A549 (cell line): Measurements from ENCODE around the gene ATRX. TPM values are rescaled to one million over a fixed set of nuclear protein-coding genes. Genes with fewer than 3 reads are reported as not detected.

Experiments
- ATAC-seq, 2 experiments: fragments of 200-7000 bp in 1 of 2; fragments of >200 bp in 1 of 2; cut with Nextera tagmentation in 1 of 2; cut with Tn5 transposase in 1 of 2; 3 replicates each; pipeline versions ENCODE4 v1.8.0 to v1.9.1; 2018 to 2020; ENCODE audit warnings: mild to moderate bottlenecking in 1 of 2, moderate library complexity in 1 of 2
- CTCF ChIA-PET: fragments of 300-600 bp; sonication (Branson Sonifier 250); formaldehyde crosslinking; extraction: SDS; loops from one replicate; lab custom pipeline; 2021; ENCODE audit warnings: antibody characterized with exemption, inconsistent platforms; lab: Yijun Ruan, JAX
- POLR2A ChIA-PET: fragments of 350-600 bp; formaldehyde crosslinking; extraction: SDS; loops from one replicate; lab custom pipeline; 2021; ENCODE audit warnings: antibody characterized with exemption, inconsistent platforms; lab: Yijun Ruan, JAX
- DNase-seq, 2 experiments: peaks; one replicate each; pipeline versions ENCODE4 v3.0.0 to v3.0.0-alpha.2; 2011 to 2016; ENCODE audit warnings: low read depth in 1 of 2, low spot score in 1 of 2
- FAIRE-seq: peaks from 2 replicates; lab custom pipeline; 2011; peaks lifted over from hg19 to GRCh38; lab: Jason Lieb, UNC
- H3K27ac ChIP-seq, 2 experiments: fragments of >200 bp; sonication (Bioruptor Twin); formaldehyde crosslinking; 3 replicates each; pipeline ENCODE4 v1.5.1; 2016 to 2017
- H3K4me1 ChIP-seq: fragments of >200 bp; sonication (Bioruptor Twin); formaldehyde crosslinking; 3 replicates; pipeline ENCODE4 v1.6.1; 2016
- H3K4me2 ChIP-seq: fragments of >200 bp; sonication (Bioruptor Twin); formaldehyde crosslinking; 3 replicates; pipeline ENCODE4 v1.6.1; 2016
- H3K4me3 ChIP-seq: fragments of >200 bp; sonication (Bioruptor Twin); formaldehyde crosslinking; 3 replicates; pipeline ENCODE4 v1.5.1; 2016
- H3K9me3 ChIP-seq: fragments of >200 bp; sonication (Bioruptor Twin); formaldehyde crosslinking; 3 replicates; pipeline ENCODE4 v1.6.1; 2016
- BHLHE40 ChIP-seq: IDR thresholded peaks from 2 replicates; pipeline ENCODE4 v1.6.1; 2012; ENCODE audit warnings: low read depth, low read length, inconsistent platforms
- CBX8 ChIP-seq: fragments of 200-600 bp; sonication (generic); IDR thresholded peaks from 2 replicates; pipeline ENCODE4 v1.6.1; 2016
- CHD2 ChIP-seq: fragments of 150-350 bp; IDR thresholded peaks from 2 replicates; pipeline ENCODE4 v1.6.1; 2014; ENCODE audit warnings: low read length; ENCODE audit not compliant: partially characterized antibody
- CHD4 ChIP-seq: fragments of 200-600 bp; sonication (generic); IDR thresholded peaks from 2 replicates; pipeline ENCODE4 v1.6.1; 2016; ENCODE audit warnings: antibody characterized with exemption, mild to moderate bottlenecking, borderline replicate concordance
- FOSB ChIP-seq: fragments of 250-450 bp; sonication (Bioruptor Pico); IDR thresholded peaks from 2 replicates; pipeline ENCODE4 v1.5.0; 2020; ENCODE audit warnings: mild to moderate bottlenecking, moderate library complexity
- HEYL ChIP-seq: fragments of 250-450 bp; sonication (Bioruptor Pico); IDR thresholded peaks from 2 replicates; pipeline ENCODE4 v1.8.0; 2021; ENCODE audit warnings: mild to moderate bottlenecking, moderate library complexity
- HOXA7 ChIP-seq: fragments of 250-450 bp; sonication (Bioruptor Pico); IDR thresholded peaks from 2 replicates; pipeline ENCODE4 v1.5.0; 2020; ENCODE audit warnings: mild to moderate bottlenecking, moderate library complexity
- KDM5A ChIP-seq: fragments of 200-600 bp; sonication (generic); IDR thresholded peaks from 2 replicates; pipeline ENCODE4 v1.6.1; 2016; ENCODE audit warnings: antibody characterized with exemption, mild to moderate bottlenecking
- MAFK ChIP-seq: fragments of 450-650 bp; IDR thresholded peaks from 2 replicates; pipeline ENCODE4 v1.6.1; 2014; ENCODE audit not compliant: partially characterized antibody
- MAZ ChIP-seq: fragments of 150-350 bp; IDR thresholded peaks from 2 replicates; pipeline ENCODE4 v1.6.1; 2014; ENCODE audit warnings: antibody characterized with exemption, low read depth, low read length, borderline replicate concordance
- POLR2A ChIP-seq: IDR thresholded peaks from 2 replicates; pipeline ENCODE4 v1.6.1; 2012; ENCODE audit warnings: mild to moderate bottlenecking, low read length
- RARB ChIP-seq: fragments of 250-450 bp; sonication (Bioruptor Pico); IDR thresholded peaks from 2 replicates; pipeline ENCODE4 v1.8.0; 2021; ENCODE audit warnings: mild to moderate bottlenecking, moderate library complexity
- RFX5 ChIP-seq: fragments of 450-650 bp; IDR thresholded peaks from 2 replicates; pipeline ENCODE4 v1.7.1; 2014; ENCODE audit warnings: antibody characterized with exemption, mild to moderate bottlenecking, moderate library complexity
- SREBF2 ChIP-seq: fragments of 450-650 bp; IDR thresholded peaks from 2 replicates; pipeline ENCODE4 v1.6.1; 2014; ENCODE audit warnings: mild to moderate bottlenecking, moderate library complexity
- ZSCAN20 ChIP-seq: fragments of 250-450 bp; sonication (Bioruptor Pico); IDR thresholded peaks from 2 replicates; pipeline ENCODE4 v1.8.0; 2022; ENCODE audit warnings: mild to moderate bottlenecking, moderate library complexity
- WGBS: methylation state at CpG from one replicate; pipeline ENCODE4 v1.1.6; 2017; ENCODE audit errors: missing lambda C conversion rate; 5-methylcytosine and 5-hydroxymethylcytosine counted together
- polyA plus RNA-seq, 4 experiments: library from polyadenylated mRNA; depleted of rRNA in 3 of 4; stranded (reverse); fragments of >200 nt; fragmentation: RNase III in 1 of 4; extraction: RNeasy Plus Mini Kit Qiagen cat#74134 plus additional on column Dnase treatment in 1 of 4; gene quantifications; 2 replicates in 3 of 4; 3 replicates in 1 of 4; pipeline ENCODE4 v1.2.3, GENCODE V29; 2011 to 2017
- small RNA-seq, 6 experiments: library from RNA; depleted of rRNA; stranded (forward); fragments of <200 nt; gene quantifications; one replicate each; pipeline ENCODE3, GENCODE V24; 2012
- TF ChIP-seq, protein P1 (sequence below): fragments of 450-650 bp; IDR thresholded peaks from 2 replicates; pipeline ENCODE4 v1.6.1; 2014; ENCODE audit warnings: antibody characterized with exemption
- TF ChIP-seq, protein P2 (sequence below): fragments of 200-600 bp; sonication (generic); IDR thresholded peaks from 2 replicates; pipeline ENCODE4 v1.6.1; 2016; ENCODE audit warnings: antibody characterized with exemption, mild to moderate bottlenecking, moderate library complexity
- TF ChIP-seq, protein P3 (sequence below): fragments of 250-450 bp; sonication (Bioruptor Pico); IDR thresholded peaks from 2 replicates; pipeline ENCODE4 v1.5.0; 2020; ENCODE audit warnings: low read depth, mild to moderate bottlenecking, moderate library complexity

ATRX gene
- polyA plus RNA-seq, 2 of the 4 experiments (the other 2 are of a cell fraction), result 34.7 to 97.1 TPM

DNA sequence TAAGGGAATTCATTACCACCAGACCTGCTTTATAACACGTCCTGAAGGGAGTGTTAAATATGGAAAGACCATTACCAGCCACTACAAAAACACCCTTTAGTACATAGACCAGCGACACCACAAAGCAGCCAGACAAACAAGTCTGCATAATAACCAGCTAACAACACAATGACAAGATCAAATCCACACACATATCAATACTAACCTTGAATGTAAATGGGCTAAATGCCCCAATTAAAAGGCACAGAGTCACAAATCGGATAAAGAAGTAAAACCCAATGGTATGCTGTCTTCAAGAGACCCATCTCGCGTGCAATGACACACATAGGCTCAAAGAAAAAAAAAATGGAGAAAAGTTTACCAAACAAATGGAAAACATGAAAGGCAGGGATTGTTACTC lies 302.0 kb downstream of the ATRX start:
- POLR2A ChIA-PET, result no interaction called here
- Histone ChIP-seq H3K4me1 (no peaks in the 10 kb centered on the region), H3K4me2 (no peak overlapping the region), H3K9me3 (no peaks in the 10 kb centered on the region), H3K4me3 (no peak overlapping the region), H3K27ac (no peak overlapping the region)
- 36% methylated on average over 5 of the region's 5 CpGs for WGBS
- TF ChIP-seq MAFK (no peak), FOSB (CRISPR knock-in tag) (no peak), CHD2 (no peak), MAZ (no peak)
- TF ChIP-seq, protein P1, sequence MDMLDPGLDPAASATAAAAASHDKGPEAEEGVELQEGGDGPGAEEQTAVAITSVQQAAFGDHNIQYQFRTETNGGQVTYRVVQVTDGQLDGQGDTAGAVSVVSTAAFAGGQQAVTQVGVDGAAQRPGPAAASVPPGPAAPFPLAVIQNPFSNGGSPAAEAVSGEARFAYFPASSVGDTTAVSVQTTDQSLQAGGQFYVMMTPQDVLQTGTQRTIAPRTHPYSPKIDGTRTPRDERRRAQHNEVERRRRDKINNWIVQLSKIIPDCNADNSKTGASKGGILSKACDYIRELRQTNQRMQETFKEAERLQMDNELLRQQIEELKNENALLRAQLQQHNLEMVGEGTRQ, result no peak
- TF ChIP-seq, protein P2, sequence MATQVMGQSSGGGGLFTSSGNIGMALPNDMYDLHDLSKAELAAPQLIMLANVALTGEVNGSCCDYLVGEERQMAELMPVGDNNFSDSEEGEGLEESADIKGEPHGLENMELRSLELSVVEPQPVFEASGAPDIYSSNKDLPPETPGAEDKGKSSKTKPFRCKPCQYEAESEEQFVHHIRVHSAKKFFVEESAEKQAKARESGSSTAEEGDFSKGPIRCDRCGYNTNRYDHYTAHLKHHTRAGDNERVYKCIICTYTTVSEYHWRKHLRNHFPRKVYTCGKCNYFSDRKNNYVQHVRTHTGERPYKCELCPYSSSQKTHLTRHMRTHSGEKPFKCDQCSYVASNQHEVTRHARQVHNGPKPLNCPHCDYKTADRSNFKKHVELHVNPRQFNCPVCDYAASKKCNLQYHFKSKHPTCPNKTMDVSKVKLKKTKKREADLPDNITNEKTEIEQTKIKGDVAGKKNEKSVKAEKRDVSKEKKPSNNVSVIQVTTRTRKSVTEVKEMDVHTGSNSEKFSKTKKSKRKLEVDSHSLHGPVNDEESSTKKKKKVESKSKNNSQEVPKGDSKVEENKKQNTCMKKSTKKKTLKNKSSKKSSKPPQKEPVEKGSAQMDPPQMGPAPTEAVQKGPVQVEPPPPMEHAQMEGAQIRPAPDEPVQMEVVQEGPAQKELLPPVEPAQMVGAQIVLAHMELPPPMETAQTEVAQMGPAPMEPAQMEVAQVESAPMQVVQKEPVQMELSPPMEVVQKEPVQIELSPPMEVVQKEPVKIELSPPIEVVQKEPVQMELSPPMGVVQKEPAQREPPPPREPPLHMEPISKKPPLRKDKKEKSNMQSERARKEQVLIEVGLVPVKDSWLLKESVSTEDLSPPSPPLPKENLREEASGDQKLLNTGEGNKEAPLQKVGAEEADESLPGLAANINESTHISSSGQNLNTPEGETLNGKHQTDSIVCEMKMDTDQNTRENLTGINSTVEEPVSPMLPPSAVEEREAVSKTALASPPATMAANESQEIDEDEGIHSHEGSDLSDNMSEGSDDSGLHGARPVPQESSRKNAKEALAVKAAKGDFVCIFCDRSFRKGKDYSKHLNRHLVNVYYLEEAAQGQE, result no peak
- CTCF ChIA-PET, result no interaction called here
- DNase-seq (no peak), ATAC-seq (no peak), FAIRE-seq (no peak)

DNA sequence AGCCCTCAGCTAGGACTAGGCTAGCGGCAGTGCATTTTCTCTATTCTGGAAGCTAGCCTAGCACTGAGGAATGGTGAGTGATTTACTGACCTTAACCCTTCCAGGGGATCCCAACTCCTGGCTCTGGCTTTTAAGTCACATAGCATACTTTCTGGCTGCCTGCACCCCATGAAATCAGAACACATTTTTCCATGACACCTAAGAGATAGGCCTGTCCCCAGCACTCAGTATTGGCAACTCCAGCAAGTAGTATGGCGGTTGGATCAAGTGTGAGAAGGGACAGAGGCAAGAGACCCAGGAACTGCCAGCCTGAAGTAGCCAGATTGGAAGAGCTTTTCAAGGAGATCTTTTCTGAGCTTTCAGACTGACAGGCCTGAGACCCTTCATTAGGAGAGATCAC lies 330.6 kb downstream of the ATRX start:
- ATAC-seq (no peak), DNase-seq (no peak)
- Histone ChIP-seq H3K27ac (no peak overlapping the region), H3K4me1 (no peaks in the 10 kb centered on the region), H3K9me3 (no peaks in the 10 kb centered on the region)
- TF ChIP-seq KDM5A (no peak), RARB (CRISPR knock-in tag) (no peak), BHLHE40 (no peak), CHD4 (no peak), POLR2A (no peak), ZSCAN20 (CRISPR knock-in tag) (no peak), HOXA7 (no peak), HEYL (CRISPR knock-in tag) (no peak), RFX5 (no peak), SREBF2 (no peak), CBX8 (no peak)
- TF ChIP-seq, protein P3, sequence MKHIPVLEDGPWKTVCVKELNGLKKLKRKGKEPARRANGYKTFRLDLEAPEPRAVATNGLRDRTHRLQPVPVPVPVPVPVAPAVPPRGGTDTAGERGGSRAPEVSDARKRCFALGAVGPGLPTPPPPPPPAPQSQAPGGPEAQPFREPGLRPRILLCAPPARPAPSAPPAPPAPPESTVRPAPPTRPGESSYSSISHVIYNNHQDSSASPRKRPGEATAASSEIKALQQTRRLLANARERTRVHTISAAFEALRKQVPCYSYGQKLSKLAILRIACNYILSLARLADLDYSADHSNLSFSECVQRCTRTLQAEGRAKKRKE (CRISPR knock-in tag), result no peak
- TF ChIP-seq, all 56 proteins: peak for 0
- no peak for FAIRE-seq
- CTCF ChIA-PET, result no interaction called here
- no peak overlapping the region for H3K4me3 ChIP-seq
- POLR2A ChIA-PET, result no interaction called here
- WGBS, result 86% methylated on average over 2 of the region's 2 CpGs
- no peak overlapping the region for H3K4me2 ChIP-seq

Small RNAs within 50 kb of the gene (small RNA-seq; reads per million reads assigned to genes)
- 0 reads per million in 6 experiments for gene FABP5P15

Other genes with a start within 250 kb of the ATRX start
- gene MAGT1, start 109.2 kb upstream of the ATRX start, polyA plus RNA-seq (2011; rRNA removed), result 81.6 and 86.4 TPM in 2 replicates
- gene MAGT1, start 109.2 kb upstream of the ATRX start, polyA plus RNA-seq (2017; fragmentation: RNase III; extraction: RNeasy Plus Mini Kit Qiagen cat#74134 plus additional on column Dnase treatment), result 39.5 to 44.7 TPM (median 44.3 TPM) in 3 replicates
- gene COX7B, start 113.3 kb upstream of the ATRX start, polyA plus RNA-seq (2011; rRNA removed), result 1,133 and 1,475 TPM in 2 replicates
- gene COX7B, start 113.3 kb upstream of the ATRX start, polyA plus RNA-seq (2017; fragmentation: RNase III; extraction: RNeasy Plus Mini Kit Qiagen cat#74134 plus additional on column Dnase treatment), result 792 to 839 TPM (median 813 TPM) in 3 replicates
- 12.2 and 13.0 TPM in 2 replicates for gene ATP7A, start 124.5 kb upstream of the ATRX start, polyA plus RNA-seq (2011; rRNA removed)
- gene ATP7A, start 124.5 kb upstream of the ATRX start, polyA plus RNA-seq (2017; fragmentation: RNase III; extraction: RNeasy Plus Mini Kit Qiagen cat#74134 plus additional on column Dnase treatment), result 6.0 to 6.8 TPM (median 6.5 TPM) in 3 replicates
- gene PGAM4, start 183.4 kb upstream of the ATRX start, polyA plus RNA-seq (2011; rRNA removed), result 0.22 TPM in 1 of 2 replicates, not detected in the other
- gene PGAM4, start 183.4 kb upstream of the ATRX start, polyA plus RNA-seq (2017; fragmentation: RNase III; extraction: RNeasy Plus Mini Kit Qiagen cat#74134 plus additional on column Dnase treatment), result 0.17 TPM in 1 of 3 replicates, not detected in the others